HepG2 (cell line): ENCODE data around the gene COBLL1. TPM values are rescaled to one million over a fixed set of nuclear protein-coding genes. Genes with fewer than 3 reads are reported as not detected.

Experiments
- ATAC-seq: fragments of 200-7000 bp; cut with Tn5 transposase; 3 replicates; pipeline ENCODE4 v1.9.1; 2020; ENCODE audit warnings: mild to moderate bottlenecking, moderate library complexity
- BruUV-seq: library from RNA; stranded (reverse); fragments of 400-500 nt; replicated peaks from 2 replicates; lab custom pipeline; 2021; lab: Mats Ljungman, UMichigan
- CTCF ChIA-PET: fragments of 300-600 bp; formaldehyde crosslinking; extraction: SDS; loops from one replicate; lab custom pipeline; 2021; ENCODE audit warnings: low total read pairs, inconsistent platforms, low intra/inter-chr PET ratio; lab: Yijun Ruan, JAX
- POLR2A ChIA-PET: fragments of 350-600 bp; sonication (Branson Sonifier 250); formaldehyde crosslinking; loops from one replicate; lab custom pipeline; 2020; ENCODE audit warnings: antibody characterized with exemption, inconsistent platforms; lab: Yijun Ruan, JAX
- DNase-seq: peaks from one replicate; pipeline ENCODE4 v3.0.0-alpha.2; 2015; ENCODE audit warnings: low spot score
- FAIRE-seq: peaks from 3 replicates; lab custom pipeline; 2011; peaks lifted over from hg19 to GRCh38; lab: Jason Lieb, UNC
- H2AFZ ChIP-seq: one replicate; pipeline ENCODE4 v1.6.1; 2011; ENCODE audit warnings: low read length, inconsistent platforms
- H3K27ac ChIP-seq: fragments of 300-600 bp; 3 replicates; pipeline ENCODE4 v1.8.0; 2011; ENCODE audit warnings: mixed run types, mild to moderate bottlenecking, mixed read lengths, low read length, inconsistent platforms; ENCODE audit not compliant: insufficient read depth; ENCODE audit errors: extremely low read length
- H3K27me3 ChIP-seq, 2 experiments: fragments of 200-600 bp in 1 of 2; 2 replicates in 1 of 2; 3 replicates in 1 of 2; pipeline versions ENCODE4 v1.6.0 to v1.8.0; 2011; ENCODE audit warnings: low read length in 2 of 2, mild to moderate bottlenecking in 2 of 2, moderate library complexity in 2 of 2, inconsistent platforms in 1 of 2; ENCODE audit not compliant: insufficient read depth in 2 of 2, control insufficient read depth in 1 of 2
- H3K36me3 ChIP-seq, 2 experiments: fragments of 200-600 bp in 1 of 2; replicated peaks in 1 of 2; 2 replicates in 1 of 2; 3 replicates in 1 of 2; pipeline versions ENCODE4 v1.5.1 to v1.8.0; 2011; ENCODE audit warnings: low read length in 2 of 2, inconsistent platforms in 1 of 2; ENCODE audit not compliant: insufficient read depth in 2 of 2, control insufficient read depth in 1 of 2
- H3K4me1 ChIP-seq: 2 replicates; pipeline ENCODE4 v1.5.1; 2012; ENCODE audit warnings: low read length, inconsistent platforms; ENCODE audit not compliant: insufficient read depth
- H3K4me2 ChIP-seq: 2 replicates; pipeline ENCODE4 v1.6.0; 2011; ENCODE audit warnings: low read depth, low read length, inconsistent platforms
- H3K4me3 ChIP-seq, 3 experiments: fragments of 200-600 bp in 1 of 3; sonication (generic), shearing (Covaris generic) in 1 of 3; replicated peaks in 1 of 3; 2 replicates each; pipeline ENCODE4 v1.5.1; 2011 to 2016; ENCODE audit warnings: low read length in 3 of 3, inconsistent platforms in 2 of 3, low read depth in 2 of 3, mild to moderate bottlenecking in 2 of 3, control low read depth in 1 of 3, mixed read lengths in 1 of 3; ENCODE audit not compliant: insufficient read depth in 1 of 3
- H3K79me2 ChIP-seq: one replicate; pipeline ENCODE4 v1.6.1; 2011; ENCODE audit warnings: low read length, inconsistent platforms; ENCODE audit not compliant: insufficient read depth
- H3K9ac ChIP-seq: 2 replicates; pipeline ENCODE4 v1.6.0; 2011; ENCODE audit warnings: mild to moderate bottlenecking, low read depth, low read length, inconsistent platforms; ENCODE audit not compliant: insufficient read depth
- H3K9me3 ChIP-seq: 2 replicates; pipeline ENCODE4 v1.5.1; 2012; ENCODE audit warnings: mild to moderate bottlenecking, low read length
- H4K20me1 ChIP-seq: 2 replicates; pipeline ENCODE4 v1.6.0; 2011; ENCODE audit warnings: inconsistent platforms, mild to moderate bottlenecking, low read length, moderate library complexity; ENCODE audit not compliant: insufficient read depth
- CBX1 ChIP-seq: IDR thresholded peaks from one replicate; pipeline ENCODE4 v1.6.1; 2016; ENCODE audit warnings: antibody characterized with exemption, low read depth
- CBX2 ChIP-seq, 2 experiments: fragments of 200-600 bp in 1 of 2; sonication (generic); formaldehyde crosslinking in 1 of 2; IDR thresholded peaks; 2 replicates each; pipeline versions ENCODE4 v1.7.0 to v1.8.1; 2018 to 2022; ENCODE audit warnings: low read depth in 2 of 2, low read length in 1 of 2, mild to moderate bottlenecking in 1 of 2, missing genetic modification reagents in 1 of 2
- HOXA9 ChIP-seq: sonication (generic); formaldehyde crosslinking; IDR thresholded peaks from 2 replicates; pipeline ENCODE4 v1.8.1; 2022; ENCODE audit warnings: missing genetic modification reagents, mild to moderate bottlenecking, moderate library complexity, borderline replicate concordance
- HOXD1 ChIP-seq: sonication (generic); formaldehyde crosslinking; IDR thresholded peaks from 2 replicates; pipeline ENCODE4 v1.5.0; 2020; ENCODE audit warnings: missing genetic modification reagents
- JDP2 ChIP-seq: sonication (generic); formaldehyde crosslinking; IDR thresholded peaks from 2 replicates; pipeline ENCODE4 v1.8.1; 2022; ENCODE audit warnings: missing genetic modification reagents, borderline replicate concordance
- MAFG ChIP-seq: sonication (generic); formaldehyde crosslinking; IDR thresholded peaks from 2 replicates; pipeline ENCODE4 v1.5.1; 2020; ENCODE audit warnings: mild to moderate bottlenecking, missing genetic modification reagents
- NR2C2 ChIP-seq: sonication (generic); formaldehyde crosslinking; IDR thresholded peaks from 2 replicates; pipeline ENCODE4 v1.4.0; 2020; ENCODE audit warnings: missing genetic modification reagents, mild to moderate bottlenecking, moderate library complexity, borderline replicate concordance
- ONECUT2 ChIP-seq: sonication (generic); formaldehyde crosslinking; IDR thresholded peaks from 2 replicates; pipeline ENCODE4 v1.4.0; 2020; ENCODE audit warnings: missing genetic modification reagents
- PRDM15 ChIP-seq: sonication (generic); formaldehyde crosslinking; IDR thresholded peaks from 2 replicates; pipeline ENCODE4 v1.4.0; 2020; ENCODE audit warnings: missing genetic modification reagents
- RNF2 ChIP-seq: fragments of 450-650 bp; conservative IDR thresholded peaks from 2 replicates; pipeline ENCODE4 v1.6.1; 2016; ENCODE audit warnings: low read depth
- SMAD9 ChIP-seq: sonication (generic); formaldehyde crosslinking; IDR thresholded peaks from 2 replicates; pipeline ENCODE4 v1.5.1; 2020; ENCODE audit warnings: mild to moderate bottlenecking, missing genetic modification reagents
- SOX5 ChIP-seq: IDR thresholded peaks from 2 replicates; pipeline ENCODE4 v1.6.1; 2016; ENCODE audit warnings: borderline replicate concordance
- ZNF367 ChIP-seq: sonication (generic); formaldehyde crosslinking; IDR thresholded peaks from 2 replicates; pipeline ENCODE4 v1.4.0; 2020; ENCODE audit warnings: missing genetic modification reagents, borderline replicate concordance
- ZNF414 ChIP-seq: sonication (generic); formaldehyde crosslinking; IDR thresholded peaks from 2 replicates; pipeline ENCODE4 v1.5.0; 2020; ENCODE audit warnings: missing genetic modification reagents
- ZNF570 ChIP-seq: sonication (generic); formaldehyde crosslinking; IDR thresholded peaks from 2 replicates; pipeline ENCODE4 v1.4.0; 2020; ENCODE audit warnings: mild to moderate bottlenecking, missing genetic modification reagents, borderline replicate concordance
- ZNF572 ChIP-seq: sonication (generic); formaldehyde crosslinking; IDR thresholded peaks from 2 replicates; pipeline ENCODE4 v1.5.1; 2020; ENCODE audit warnings: mild to moderate bottlenecking, missing genetic modification reagents
- ZNF580 ChIP-seq: IDR thresholded peaks from 2 replicates; pipeline ENCODE4 v1.6.1; 2016; ENCODE audit warnings: low read depth, borderline replicate concordance
- ZNF660 ChIP-seq: sonication (generic); formaldehyde crosslinking; IDR thresholded peaks from 2 replicates; pipeline ENCODE4 v1.5.1; 2020; ENCODE audit warnings: mild to moderate bottlenecking, low read depth, missing genetic modification reagents, borderline replicate concordance
- ZNF674 ChIP-seq: sonication (generic); formaldehyde crosslinking; IDR thresholded peaks from 2 replicates; pipeline ENCODE4 v1.5.0; 2020; ENCODE audit warnings: low read depth, mild to moderate bottlenecking, missing genetic modification reagents
- ZNF75D ChIP-seq: sonication (generic); formaldehyde crosslinking; IDR thresholded peaks from 2 replicates; pipeline ENCODE4 v1.8.1; 2023; ENCODE audit warnings: missing genetic modification reagents, mild to moderate bottlenecking, borderline replicate concordance
- WGBS: methylation state at CpG from one replicate; pipeline ENCODE4 v1.1.6; 2017; ENCODE audit warnings: low lambda C conversion rate; 5-methylcytosine and 5-hydroxymethylcytosine counted together
- in situ Hi-C: cut with HindIII; loops from 2 replicates; pipeline ENCODE4 v1.10.0; 2017; ENCODE audit warnings: low pct_unique_long_range_greater_than_20kb; ENCODE audit not compliant: extremely low pct_ligation_motif_present
- intact Hi-C: fragments of 100-400 bp; cut with micrococcal nuclease; formaldehyde crosslinking; loops from one replicate; pipeline ENCODE4 v1.10.0; 2022; ENCODE audit not compliant: unreplicated experiment
- polyA plus RNA-seq, 8 experiments: library from polyadenylated mRNA; depleted of rRNA in 3 of 8; stranded (reverse) in 7 of 8; unstranded in 1 of 8; fragments of >200 nt; fragmentation: Illumina TruSeq in 4 of 8; extraction: Trizol in 4 of 8; gene quantifications; 2 replicates each; pipeline versions ENCODE4 v1.2.1 to v1.2.3, GENCODE V29; 2011 to 2016; ENCODE audit warnings: low read depth in 4 of 8, missing spikeins in 1 of 8, mixed read lengths in 1 of 8; ENCODE audit not compliant: insufficient read depth in 1 of 8
- total RNA-seq, 5 experiments: library from RNA; depleted of rRNA; stranded (reverse); fragments of >200 nt; fragmentation: Illumina TruSeq; extraction: Trizol; gene quantifications; 2 replicates each; pipeline ENCODE4 v1.2.3, GENCODE V29; 2016; ENCODE audit warnings: low read depth in 1 of 5

COBLL1 gene
- total and polyA plus RNA-seq, 2 of the 13 experiments (the other 11 are each of a cell fraction or from before 2014, with no cell fraction given): 32.6 to 86.8 TPM

DNA sequence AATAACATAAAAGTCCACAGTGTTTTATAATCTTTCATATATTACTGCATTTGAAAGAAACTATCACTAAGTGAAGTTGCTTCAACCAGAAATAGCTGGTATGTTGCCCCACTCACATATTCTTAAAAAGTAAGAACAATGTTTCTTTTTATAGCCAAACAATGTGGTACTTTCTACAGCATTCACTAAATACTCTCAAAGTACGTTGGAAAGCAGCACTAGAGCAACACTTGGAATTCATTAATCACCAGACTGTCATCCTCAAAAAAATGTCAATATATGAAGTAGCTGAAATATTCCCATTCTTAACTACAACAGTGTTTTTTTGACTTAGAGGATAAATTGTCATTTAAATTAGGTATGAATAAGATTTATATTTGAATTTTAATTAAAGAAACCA, 32.8 kb downstream of the COBLL1 start (continued):
- no peak for TF ChIP-seq ZNF674 (CRISPR knock-in tag)
- TF ChIP-seq ZNF414: no peak
- TF ChIP-seq ZNF367 (CRISPR knock-in tag): no peak
- no peak for TF ChIP-seq HOXA9 (CRISPR knock-in tag)
- TF ChIP-seq SOX5 (CRISPR knock-in tag): 0 out of 2 replicates have a peak, but pooled peaks have one; percentile 9

DNA sequence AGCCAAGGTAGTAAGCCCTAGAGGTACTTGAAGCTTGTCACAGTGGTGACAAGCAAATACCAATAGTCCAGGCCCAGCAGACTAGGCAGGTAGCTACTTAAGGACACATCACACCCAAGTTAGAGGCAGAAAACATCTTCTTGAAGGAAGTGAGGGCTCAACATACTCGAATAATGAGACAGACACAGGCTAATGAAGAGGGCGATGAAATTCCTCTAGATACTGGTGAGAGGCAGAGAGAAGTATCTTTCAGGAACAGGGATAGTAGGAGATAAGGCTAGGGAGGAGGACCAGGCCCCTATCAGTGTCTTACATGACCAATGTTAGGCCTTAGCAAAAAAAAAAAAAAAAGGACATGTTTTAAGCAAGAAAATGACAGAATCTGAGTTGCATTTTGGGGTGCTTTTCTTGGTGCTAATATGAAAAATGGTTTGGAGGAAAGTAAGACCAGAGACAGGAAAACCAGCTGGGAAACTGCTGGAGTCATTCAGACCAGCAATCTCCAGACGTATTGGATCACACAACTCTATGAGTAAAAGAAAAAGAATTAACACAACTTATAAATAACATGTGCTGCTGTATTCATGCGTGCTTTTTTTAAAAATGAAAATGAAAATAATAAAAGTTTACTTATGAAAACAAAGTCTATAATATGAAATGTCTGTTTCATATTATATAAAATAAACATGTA, 37.7 kb downstream of the COBLL1 start:
- WGBS: 92% methylated on average over 4 of the region's 4 CpGs
- ATAC-seq (no peak), FAIRE-seq (no peak), DNase-seq (no peak)
- Histone ChIP-seq H2AFZ (no peak overlapping the region), H3K27me3 (no peaks in the 10 kb centered on the region), H3K9me3 (no peaks in the 10 kb centered on the region), H3K9ac (no peak overlapping the region), H3K4me1 (peaks cover 30% of the 10 kb centered on the region), H3K79me2 (peaks cover 84% of the 10 kb centered on the region), H3K4me3 (no peak overlapping the region), H3K4me2 (no peak overlapping the region), H4K20me1 (no peaks in the 10 kb centered on the region; the same call in 1 of the 2 replicates), H3K27ac (no peak overlapping the region), H3K36me3 (no peaks in the 10 kb centered on the region; a peak in 1 of 5 replicates)
- BruUV-seq: no TSS peak
- ChIA-PET POLR2A (no interaction called here), CTCF (no interaction called here)
- in situ Hi-C loops: no loop called here
- intact Hi-C loops: no loop called here
- no peak for TF ChIP-seq MAFG (CRISPR knock-in tag)
- TF ChIP-seq NR2C2 (CRISPR knock-in tag): no peak
- no peak for TF ChIP-seq ZNF580 (CRISPR knock-in tag)
- TF ChIP-seq ZNF75D (CRISPR knock-in tag): no peak
- TF ChIP-seq SMAD9 (CRISPR knock-in tag): no peak
- no peak for TF ChIP-seq CBX2 (IDR thresholded peaks at IDR 0.05; ENCODE audit: low read depth, low read length)
- no peak for TF ChIP-seq CBX2 (CRISPR knock-in tag; IDR thresholded peaks at IDR 0.05; ENCODE audit: low read depth)
- no peak for TF ChIP-seq ZNF570
- no peak for TF ChIP-seq ZNF660 (CRISPR knock-in tag)
- TF ChIP-seq JDP2 (CRISPR knock-in tag): no peak
- TF ChIP-seq HOXD1 (CRISPR knock-in tag): no peak
- no peak for TF ChIP-seq PRDM15
- TF ChIP-seq RNF2: no peak
- TF ChIP-seq ONECUT2 (CRISPR knock-in tag): no peak
- no peak for TF ChIP-seq CBX1
- TF ChIP-seq ZNF572 (CRISPR knock-in tag): no peak
